Natural killer cell (primary cell): ENCODE measurements around the gene SLC49A3. TPM values are rescaled to one million over a fixed set of nuclear protein-coding genes. Genes with fewer than 3 reads are reported as not detected.

Experiments
- ATAC-seq, 3 donors: fragments of 150-1000 bp in 2 of 3; fragments of 200-7000 bp in 1 of 3; cut with Tn5 transposase; 1 replicate in 1 of 3; 2 replicates in 2 of 3; pipeline ENCODE4 v1.10.0; 2021; ENCODE audit warnings: mild to moderate bottlenecking in 2 of 3, moderate library complexity in 2 of 3
- DNase-seq, 2 donors: peaks; one replicate each; pipeline versions ENCODE4 v3.0.0 to v3.0.0-alpha.2; 2013 to 2021; ENCODE audit warnings: mixed read lengths in 1 of 2
- H3K27ac ChIP-seq: one replicate; pipeline ENCODE4 v1.5.1; 2013; ENCODE audit warnings: mild to moderate bottlenecking, low read length
- H3K27me3 ChIP-seq: one replicate; pipeline ENCODE4 v1.6.1; 2013; ENCODE audit warnings: low read length; ENCODE audit not compliant: control insufficient read depth, insufficient read depth
- H3K36me3 ChIP-seq: one replicate; pipeline ENCODE4 v1.6.1; 2013; ENCODE audit warnings: low read length; ENCODE audit not compliant: control insufficient read depth, insufficient read depth
- H3K4me1 ChIP-seq: one replicate; pipeline ENCODE4 v1.6.1; 2013; ENCODE audit warnings: low read length; ENCODE audit not compliant: control insufficient read depth, insufficient read depth
- H3K4me3 ChIP-seq: one replicate; pipeline ENCODE4 v1.5.1; 2013; ENCODE audit warnings: low read length
- H3K9me3 ChIP-seq: one replicate; pipeline ENCODE4 v1.6.1; 2013; ENCODE audit warnings: low read length; ENCODE audit not compliant: control insufficient read depth, insufficient read depth
- H3K27ac Mint-ChIP-seq, 2 donors: one replicate each; pipeline ENCODE4 v1.8.0; 2022; ENCODE audit warnings: mild to moderate bottlenecking in 2 of 2, mixed read lengths in 2 of 2, moderate library complexity in 1 of 2
- H3K27me3 Mint-ChIP-seq, 2 donors: one replicate each; pipeline ENCODE4 v1.8.0; 2022; ENCODE audit warnings: low read depth in 2 of 2, mixed read lengths in 2 of 2
- H3K36me3 Mint-ChIP-seq: one replicate; pipeline ENCODE4 v1.8.0; 2022; ENCODE audit warnings: mixed read lengths
- H3K4me1 Mint-ChIP-seq, 2 donors: one replicate each; pipeline ENCODE4 v1.8.0; 2022; ENCODE audit warnings: mixed read lengths in 2 of 2
- H3K4me3 Mint-ChIP-seq: one replicate; pipeline ENCODE4 v1.8.0; 2022; ENCODE audit warnings: mild to moderate bottlenecking, moderate library complexity, mixed read lengths
- H3K9me3 Mint-ChIP-seq, 2 donors: one replicate each; pipeline ENCODE4 v1.8.0; 2022; ENCODE audit warnings: mixed read lengths in 2 of 2
- CTCF ChIP-seq: fragments of 200-600 bp; IDR thresholded peaks from one replicate; pipeline ENCODE4 v1.8.0; 2022; ENCODE audit warnings: antibody characterized with exemption
- WGBS: methylation state at CpG from one replicate; pipeline ENCODE4 v1.1.7; 2013; ENCODE audit warnings: missing lambda C conversion rate; ENCODE audit not compliant: insufficient coverage; 5-methylcytosine and 5-hydroxymethylcytosine counted together
- intact Hi-C: fragments of 100-400 bp; cut with micrococcal nuclease; formaldehyde crosslinking; loops from one replicate; pipeline ENCODE4 v1.14.2; 2022
- total RNA-seq, 4 donors: library from RNA; stranded (reverse); fragments of 120-200 nt in 1 of 4; gene quantifications; one replicate each; pipeline versions ENCODE4 v1.2.3 to v1.2.4, GENCODE V29; 2013 to 2022

SLC49A3 gene
- total RNA-seq, 3 donors from 2014 or later (not counting 1 experiment from before 2014, with no cell fraction given) = 10.0 to 14.9 (median 10.4) TPM

GRCh38 chr4:656436-657337 lies 32.3 kb downstream of the SLC49A3 start:
- Histone ChIP-seq H3K4me3 (no peak overlapping the region), H3K27me3 (no peaks in the 10 kb centered on the region), H3K36me3 (no peaks in the 10 kb centered on the region), H3K9me3 (no peaks in the 10 kb centered on the region), H3K27ac (no peak overlapping the region), H3K4me1 (no peaks in the 10 kb centered on the region)
- Mint-ChIP-seq H3K4me3 (no peak overlapping the region), H3K27me3 (peaks cover 0 to 2% of the 10 kb centered on the region in 2 donors), H3K36me3 (no peaks in the 10 kb centered on the region), H3K4me1 (no peaks in the 10 kb centered on the region), H3K27ac (no peak overlapping the region), H3K9me3 (peaks cover 0 to 2% of the 10 kb centered on the region in 2 donors)
- no peak for TF ChIP-seq CTCF
- intact Hi-C loops = no loop called here
- DNase-seq = no peak
- WGBS = 85% methylated on average over 58 of the region's 58 CpGs
- ATAC-seq = no peak

- intact Hi-C loops = no loop called here
- no peak for DNase-seq
- Mint-ChIP-seq H3K4me3 (no peak overlapping the region), H3K36me3 (no peaks in the 10 kb centered on the region), H3K27ac (no peak overlapping the region), H3K27me3 (peaks cover 0 to 2% of the 10 kb centered on the region in 2 donors), H3K4me1 (no peaks in the 10 kb centered on the region), H3K9me3 (no peaks in the 10 kb centered on the region)
- H3K36me3 ChIP-seq = no peaks in the 10 kb centered on the region
- no peak for ATAC-seq
- TF ChIP-seq CTCF = no peak
- 83% methylated on average over 26 of the region's 26 CpGs for WGBS
- H3K27ac ChIP-seq = no peak overlapping the region
- no peak overlapping the region for H3K4me3 ChIP-seq
- H3K27me3 ChIP-seq = no peaks in the 10 kb centered on the region
- H3K4me1 ChIP-seq = no peaks in the 10 kb centered on the region
- no peaks in the 10 kb centered on the region for H3K9me3 ChIP-seq
Measured at GRCh38 chr4:655464-656151, 33.3 kb downstream of the SLC49A3 start.

- Mint-ChIP-seq H3K4me1 (no peaks in the 10 kb centered on the region), H3K27ac (no peak overlapping the region), H3K4me3 (no peak overlapping the region), H3K9me3 (no peaks in the 10 kb centered on the region), H3K27me3 (peaks cover 0 to 2% of the 10 kb centered on the region in 2 donors), H3K36me3 (no peaks in the 10 kb centered on the region)
- H3K27ac ChIP-seq = no peak overlapping the region
- no peaks in the 10 kb centered on the region for H3K27me3 ChIP-seq
- H3K9me3 ChIP-seq = no peaks in the 10 kb centered on the region
- H3K36me3 ChIP-seq = no peaks in the 10 kb centered on the region
- no peak for DNase-seq
- H3K4me1 ChIP-seq = no peaks in the 10 kb centered on the region
- intact Hi-C loops = no loop called here
- no peak overlapping the region for H3K4me3 ChIP-seq
- WGBS = 72% methylated on average over 17 of the region's 17 CpGs
- no peak for TF ChIP-seq CTCF
- no peak for ATAC-seq
Measured at GRCh38 chr4:654871-655463, 34.0 kb downstream of the SLC49A3 start.
